H1 (cell line): ENCODE results near the gene TRUB1.

Experiments
- CHD2 ChIP-seq: IDR thresholded peaks from 2 replicates; pipeline ENCODE4 v1.6.1; 2012; ENCODE audit warnings: low read length, improper control_type of control experiment
- POLR2A ChIP-seq, 2 experiments: IDR thresholded peaks; 1 replicate in 1 of 2; 2 replicates in 1 of 2; pipeline ENCODE4 v1.6.1; 2011; ENCODE audit warnings: low read depth in 2 of 2, low read length in 2 of 2, mild to moderate bottlenecking in 2 of 2; ENCODE audit errors: control extremely low read depth in 1 of 2
- POLR2AphosphoS5 ChIP-seq: IDR thresholded peaks from 2 replicates; pipeline ENCODE4 v1.6.1; 2011; ENCODE audit warnings: low read depth, low read length
- RAD21 ChIP-seq, 2 experiments: IDR thresholded peaks in 1 of 2; conservative IDR thresholded peaks in 1 of 2; 2 replicates each; pipeline ENCODE4 v1.6.1; 2011; ENCODE audit warnings: low read depth in 2 of 2, low read length in 2 of 2, improper control_type of control experiment in 1 of 2, inconsistent platforms in 1 of 2, mild to moderate bottlenecking in 1 of 2, moderate library complexity in 1 of 2
- SIN3A ChIP-seq, 2 experiments: IDR thresholded peaks in 1 of 2; conservative IDR thresholded peaks in 1 of 2; 2 replicates each; pipeline ENCODE4 v1.6.1; 2011 to 2012; ENCODE audit warnings: low read length in 2 of 2, improper control_type of control experiment in 1 of 2, low read depth in 1 of 2, mild to moderate bottlenecking in 1 of 2
- SP1 ChIP-seq: IDR thresholded peaks from 2 replicates; pipeline ENCODE4 v1.6.1; 2011; ENCODE audit warnings: low read depth, low read length
- SRF ChIP-seq: IDR thresholded peaks from 2 replicates; pipeline ENCODE4 v1.6.1; 2011; ENCODE audit warnings: mild to moderate bottlenecking, low read depth, low read length, moderate library complexity
- TF ChIP-seq, protein P1 (sequence below), 3 experiments: IDR thresholded peaks; 1 replicate in 2 of 3; 2 replicates in 1 of 3; pipeline versions ENCODE4 v1.5.1 to v1.6.1; 2011; ENCODE audit warnings: low read length in 3 of 3, mild to moderate bottlenecking in 3 of 3, inconsistent platforms in 2 of 3, low read depth in 1 of 3, moderate library complexity in 1 of 3; ENCODE audit not compliant: insufficient read depth in 1 of 3; ENCODE audit errors: control extremely low read depth in 1 of 3
- TF ChIP-seq, protein P2 (sequence below): IDR thresholded peaks from 2 replicates; pipeline ENCODE4 v1.6.1; 2011; ENCODE audit warnings: low read length, improper control_type of control experiment
- TF ChIP-seq, protein P3 (sequence below): IDR thresholded peaks from 2 replicates; pipeline ENCODE4 v1.6.1; 2012; ENCODE audit warnings: inconsistent platforms

DNA sequence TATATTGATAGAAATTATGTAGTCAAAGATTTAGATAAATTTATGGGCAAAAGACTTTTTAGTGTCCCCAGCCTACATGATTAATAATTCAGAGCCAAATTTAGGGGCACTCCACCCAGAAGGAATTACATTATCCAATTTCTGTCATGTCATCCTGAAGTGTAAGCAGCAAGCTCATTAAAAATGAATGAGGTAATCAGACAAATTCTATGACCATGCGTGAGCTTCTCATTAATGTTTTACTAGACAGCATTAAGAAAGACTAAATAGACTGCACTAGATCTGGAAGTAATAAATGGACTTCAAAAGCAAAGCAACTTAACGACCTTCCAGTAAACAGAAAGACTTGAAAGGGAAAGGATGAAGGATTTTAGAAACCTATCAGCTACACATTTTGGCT is 22.7 kb upstream of the TRUB1 start:
- TF ChIP-seq, protein P1, sequence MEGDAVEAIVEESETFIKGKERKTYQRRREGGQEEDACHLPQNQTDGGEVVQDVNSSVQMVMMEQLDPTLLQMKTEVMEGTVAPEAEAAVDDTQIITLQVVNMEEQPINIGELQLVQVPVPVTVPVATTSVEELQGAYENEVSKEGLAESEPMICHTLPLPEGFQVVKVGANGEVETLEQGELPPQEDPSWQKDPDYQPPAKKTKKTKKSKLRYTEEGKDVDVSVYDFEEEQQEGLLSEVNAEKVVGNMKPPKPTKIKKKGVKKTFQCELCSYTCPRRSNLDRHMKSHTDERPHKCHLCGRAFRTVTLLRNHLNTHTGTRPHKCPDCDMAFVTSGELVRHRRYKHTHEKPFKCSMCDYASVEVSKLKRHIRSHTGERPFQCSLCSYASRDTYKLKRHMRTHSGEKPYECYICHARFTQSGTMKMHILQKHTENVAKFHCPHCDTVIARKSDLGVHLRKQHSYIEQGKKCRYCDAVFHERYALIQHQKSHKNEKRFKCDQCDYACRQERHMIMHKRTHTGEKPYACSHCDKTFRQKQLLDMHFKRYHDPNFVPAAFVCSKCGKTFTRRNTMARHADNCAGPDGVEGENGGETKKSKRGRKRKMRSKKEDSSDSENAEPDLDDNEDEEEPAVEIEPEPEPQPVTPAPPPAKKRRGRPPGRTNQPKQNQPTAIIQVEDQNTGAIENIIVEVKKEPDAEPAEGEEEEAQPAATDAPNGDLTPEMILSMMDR (IDR thresholded peaks at IDR 0.05; ENCODE audit: control extremely low read depth in 1 of 3, insufficient read depth in 1 of 3, low read depth in 1 of 3, low read length in 3 of 3): no peak
- no peak for TF ChIP-seq POLR2AphosphoS5
- TF ChIP-seq, protein P2, sequence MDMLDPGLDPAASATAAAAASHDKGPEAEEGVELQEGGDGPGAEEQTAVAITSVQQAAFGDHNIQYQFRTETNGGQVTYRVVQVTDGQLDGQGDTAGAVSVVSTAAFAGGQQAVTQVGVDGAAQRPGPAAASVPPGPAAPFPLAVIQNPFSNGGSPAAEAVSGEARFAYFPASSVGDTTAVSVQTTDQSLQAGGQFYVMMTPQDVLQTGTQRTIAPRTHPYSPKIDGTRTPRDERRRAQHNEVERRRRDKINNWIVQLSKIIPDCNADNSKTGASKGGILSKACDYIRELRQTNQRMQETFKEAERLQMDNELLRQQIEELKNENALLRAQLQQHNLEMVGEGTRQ: no peak
- TF ChIP-seq, protein P3, sequence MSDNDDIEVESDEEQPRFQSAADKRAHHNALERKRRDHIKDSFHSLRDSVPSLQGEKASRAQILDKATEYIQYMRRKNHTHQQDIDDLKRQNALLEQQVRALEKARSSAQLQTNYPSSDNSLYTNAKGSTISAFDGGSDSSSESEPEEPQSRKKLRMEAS: no peak
- TF ChIP-seq SRF: no peak
- no peak for TF ChIP-seq SP1
- no peak for TF ChIP-seq POLR2A (IDR thresholded peaks at IDR 0.05; ENCODE audit: control extremely low read depth in 1 of 2, low read depth in 2 of 2, low read length in 2 of 2)
- TF ChIP-seq CHD2: no peak
- no peak for TF ChIP-seq RAD21 (IDR thresholded peaks at IDR 0.05 in 1 of 2, conservative IDR thresholded peaks at IDR 0.05 in 1 of 2; ENCODE audit: low read depth in 2 of 2, low read length in 2 of 2)
- TF ChIP-seq SIN3A (conservative IDR thresholded peaks at IDR 0.05 in 1 of 2, IDR thresholded peaks at IDR 0.05 in 1 of 2; ENCODE audit: low read depth in 1 of 2, low read length in 2 of 2): no peak
